HG03460 (cell line): ENCODE measurements around the gene TMEM208.
A peak's percentile ranks its signal among the peaks of the same experiment; 100 is the strongest.

Experiments used
- ATAC-seq: cut with Tn5 transposase; IDR thresholded peaks from one replicate; pipeline ENCODE4 v1.9.1; 2021; ENCODE audit not compliant: unreplicated experiment

Gene TMEM208

GRCh38 chr16:67191411-67191994 lies 35.4 kb upstream of the TMEM208 start:
- ATAC-seq, result no peak

DNA sequence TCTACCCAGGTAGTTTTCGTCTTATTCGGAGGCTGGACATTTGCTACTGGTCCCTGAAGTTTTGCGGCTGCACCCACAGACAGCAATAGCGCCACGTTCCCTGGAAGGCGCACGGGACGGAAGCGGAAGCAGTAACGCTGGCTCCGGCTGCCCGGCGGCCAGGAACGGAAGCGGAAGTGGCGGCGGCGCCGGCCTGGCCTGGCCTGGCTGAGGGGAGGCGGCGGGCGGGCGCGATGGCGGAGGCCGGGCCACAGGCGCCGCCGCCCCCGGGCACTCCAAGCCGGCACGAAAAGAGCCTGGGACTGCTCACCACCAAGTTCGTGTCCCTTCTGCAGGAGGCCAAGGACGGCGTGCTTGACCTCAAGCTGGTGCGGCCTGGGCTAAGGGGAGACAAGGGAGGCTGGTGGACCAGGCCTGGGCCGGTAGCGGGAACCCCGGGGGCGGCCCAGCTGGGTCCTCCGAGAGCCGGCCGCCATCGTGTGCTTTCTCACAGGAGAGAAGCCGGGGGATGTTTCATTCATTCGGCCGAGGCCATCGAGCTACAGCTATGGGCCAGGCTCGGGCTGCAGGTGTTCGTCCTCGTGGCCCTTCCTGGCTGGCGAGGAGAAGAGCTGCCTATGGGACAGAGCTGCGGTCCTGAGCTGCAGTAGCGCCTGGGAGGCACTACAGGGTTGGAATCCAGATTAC lies 34.8 kb upstream of the TMEM208 start, which contains the start of gene E2F4:
Gene E2F4 (plus strand): TSS at position 161 of the 687 bp plus-strand sequence. CDS start 73 bp downstream, at position 234.
- peak; percentile 87 for ATAC-seq

- ATAC-seq, result no peak
Measured at GRCh38 chr16:67192781-67193361, 34.1 kb upstream of the TMEM208 start.

- ATAC-seq, result no peak
Measured at GRCh38 chr16:67193536-67193935, 33.4 kb upstream of the TMEM208 start.

DNA sequence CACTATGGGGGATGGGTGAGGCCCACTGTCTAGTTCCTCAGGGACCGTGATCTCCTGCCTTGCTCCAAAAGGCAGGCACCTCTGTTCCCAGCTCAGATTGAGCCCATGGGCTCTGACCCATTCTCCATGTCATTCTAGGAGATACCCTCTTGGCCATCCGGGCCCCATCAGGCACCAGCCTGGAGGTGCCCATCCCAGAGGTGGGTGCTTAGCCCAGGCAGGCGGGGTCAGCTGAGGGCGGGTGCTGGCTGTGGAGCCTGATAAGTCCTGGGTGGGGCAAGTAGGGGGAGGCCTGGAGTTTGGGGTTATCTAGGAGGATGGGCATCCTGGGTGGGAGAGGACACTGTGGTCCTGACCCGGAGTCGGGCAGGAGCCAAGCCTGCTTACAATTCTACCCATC lies 32.7 kb upstream of the TMEM208 start:
- ATAC-seq, result no peak

GRCh38 chr16:67195676-67196075 lies 31.3 kb upstream of the TMEM208 start:
- ATAC-seq, result no peak

GRCh38 chr16:67196881-67197280 lies 30.0 kb upstream of the TMEM208 start:
- no peak for ATAC-seq

DNA sequence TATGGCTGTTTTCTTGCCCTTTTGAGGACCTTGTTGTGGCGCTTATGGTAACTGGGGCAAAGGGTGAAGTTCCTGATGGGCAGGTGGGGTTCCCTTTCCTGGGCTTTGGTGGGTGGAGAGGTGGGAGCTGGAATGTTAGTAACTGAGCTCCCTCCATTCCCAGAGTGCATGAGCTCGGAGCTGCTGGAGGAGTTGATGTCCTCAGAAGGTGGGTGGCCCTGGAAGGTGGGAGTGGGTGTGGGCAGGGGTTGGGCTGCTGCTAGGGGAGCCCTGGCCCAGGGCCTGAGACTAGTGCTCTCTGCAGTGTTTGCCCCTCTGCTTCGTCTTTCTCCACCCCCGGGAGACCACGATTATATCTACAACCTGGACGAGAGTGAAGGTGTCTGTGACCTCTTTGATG lies 29.2 kb upstream of the TMEM208 start:
- no peak for ATAC-seq

DNA sequence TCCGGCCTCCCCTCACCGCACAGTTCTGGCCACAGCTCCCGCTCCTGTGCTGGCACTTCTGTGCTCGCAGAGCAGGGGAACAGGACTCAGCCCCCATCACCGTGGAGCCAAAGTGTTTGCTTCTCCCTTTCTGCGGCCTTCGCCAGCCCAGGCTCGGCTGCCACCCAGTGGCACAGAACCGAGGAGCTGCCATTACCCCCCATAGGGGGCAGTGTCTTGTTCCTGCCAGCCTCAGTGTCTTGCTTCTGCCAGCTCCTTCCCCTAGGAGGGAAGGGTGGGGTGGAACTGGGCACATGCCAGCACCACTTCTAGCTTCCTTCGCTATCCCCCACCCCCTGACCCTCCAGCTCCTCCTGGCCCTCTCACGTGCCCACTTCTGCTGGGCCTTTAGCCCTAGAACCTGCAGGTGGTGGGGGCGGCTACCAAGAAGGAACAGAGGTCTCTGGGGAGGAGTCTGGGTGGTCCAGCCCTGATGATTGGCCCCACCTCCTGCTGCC lies 28.6 kb upstream of the TMEM208 start:
- no peak for ATAC-seq

- no peak for ATAC-seq
Measured at GRCh38 chr16:67199011-67199807, 27.7 kb upstream of the TMEM208 start, which contains the start of gene ELMO3. Gene ELMO3, plus strand, starts transcription at chr16:67199131. Its CDS starts 196 bp downstream, at chr16:67199327.

- no peak for ATAC-seq
Measured at GRCh38 chr16:67199808-67200198, 27.1 kb upstream of the TMEM208 start.

DNA sequence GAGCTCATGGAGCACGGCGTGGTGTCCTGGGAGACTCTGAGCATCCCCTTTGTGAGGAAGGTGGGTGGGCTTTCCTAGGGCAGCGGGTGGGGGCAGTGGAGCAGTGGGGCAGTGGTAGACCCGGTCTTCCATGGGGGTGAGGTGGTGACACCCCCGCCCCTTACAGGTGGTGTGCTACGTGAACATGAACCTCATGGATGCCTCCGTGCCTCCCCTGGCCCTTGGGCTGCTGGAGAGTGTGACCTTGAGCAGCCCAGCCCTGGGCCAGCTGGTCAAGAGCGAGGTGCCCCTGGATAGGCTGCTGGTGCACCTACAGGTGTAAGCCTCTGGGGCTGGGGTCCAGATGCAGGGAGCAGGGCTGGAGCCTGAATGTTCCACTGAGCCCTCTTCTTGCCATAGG lies 26.4 kb upstream of the TMEM208 start:
- ATAC-seq, result no peak

DNA sequence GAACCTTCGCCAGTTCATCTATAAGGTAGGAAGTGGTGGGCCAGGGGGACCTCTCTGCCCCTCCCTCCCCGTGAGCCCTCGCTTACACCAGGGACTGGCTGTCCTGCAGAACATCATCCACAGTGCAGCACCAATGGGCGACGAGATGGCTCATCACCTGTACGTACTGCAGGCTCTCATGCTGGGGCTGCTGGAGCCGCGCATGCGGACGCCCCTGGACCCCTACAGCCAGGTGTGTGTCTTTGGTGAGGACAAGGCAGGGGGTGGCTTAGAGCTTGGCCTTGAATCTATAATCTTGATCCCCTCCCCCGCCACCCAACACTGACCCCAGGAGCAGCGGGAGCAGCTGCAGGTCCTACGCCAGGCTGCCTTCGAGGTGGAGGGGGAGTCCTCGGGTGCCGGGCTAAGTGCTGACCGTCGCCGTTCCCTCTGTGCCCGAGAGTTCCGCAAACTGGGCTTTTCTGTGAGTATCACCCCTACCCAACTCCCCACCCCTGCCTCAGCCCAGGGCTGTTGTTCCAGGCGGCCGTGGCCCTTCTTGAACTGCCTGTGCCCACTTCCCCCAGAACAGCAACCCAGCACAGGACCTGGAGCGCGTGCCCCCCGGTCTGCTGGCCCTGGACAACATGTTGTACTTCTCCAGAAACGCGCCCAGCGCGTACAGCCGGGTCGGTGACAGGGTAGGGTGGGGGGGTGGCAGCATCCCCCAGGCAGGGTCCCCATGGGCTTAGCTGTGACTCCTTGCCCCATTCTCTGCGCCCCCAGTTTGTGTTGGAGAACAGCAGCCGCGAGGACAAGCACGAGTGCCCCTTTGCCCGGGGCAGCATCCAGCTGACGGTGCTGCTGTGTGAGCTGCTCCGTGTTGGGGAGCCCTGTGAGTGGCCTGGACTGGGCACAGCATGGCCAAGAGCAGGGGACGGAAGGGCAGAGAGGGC lies 25.3 kb upstream of the TMEM208 start:
- ATAC-seq, result no peak

GRCh38 chr16:67202426-67202825 lies 24.5 kb upstream of the TMEM208 start:
- ATAC-seq, result no peak

GRCh38 chr16:67202956-67203493 lies 23.9 kb upstream of the TMEM208 start:
- no peak for ATAC-seq

- ATAC-seq, result no peak
Measured at GRCh38 chr16:67204076-67204475, 22.9 kb upstream of the TMEM208 start.

- no peak for ATAC-seq
Measured at GRCh38 chr16:67206129-67206837, 20.6 kb upstream of the TMEM208 start.

DNA sequence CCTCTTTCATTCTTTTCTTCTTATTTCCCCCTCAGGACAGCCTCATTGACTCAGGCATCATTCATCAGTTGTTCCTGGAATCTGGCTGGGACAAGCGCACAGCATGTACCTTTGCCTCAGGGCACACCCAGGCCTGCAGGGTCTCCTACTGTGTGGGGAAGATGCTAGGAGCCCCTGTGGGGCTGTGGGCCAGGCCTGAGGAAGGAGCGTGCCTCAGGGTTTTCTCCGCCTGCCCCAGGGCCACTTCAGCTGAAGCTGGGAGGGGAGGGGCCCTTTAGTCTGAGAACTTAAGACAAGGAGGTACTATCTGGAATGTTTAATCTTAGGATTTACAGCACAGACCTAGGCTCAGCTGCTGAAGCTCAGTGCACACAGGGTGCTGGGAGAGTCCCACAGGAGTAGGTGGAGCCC lies 20.1 kb upstream of the TMEM208 start:
- ATAC-seq, result no peak
